ENCODE results near the gene SLC1A3.

GRCh38 chr5:36611520-36612274, 5.3 kb downstream of the SLC1A3 start:
- no peak for TF ChIP-seq CTCF (IDR thresholded peaks at IDR 0.05)
- TF ChIP-seq POLR2AphosphoS5 (IDR thresholded peaks at IDR 0.05), result no peak

All from prostate gland (tissue), 2 donors.